ENCODE results near the gene GRB10.

GRB10 gene

DNA sequence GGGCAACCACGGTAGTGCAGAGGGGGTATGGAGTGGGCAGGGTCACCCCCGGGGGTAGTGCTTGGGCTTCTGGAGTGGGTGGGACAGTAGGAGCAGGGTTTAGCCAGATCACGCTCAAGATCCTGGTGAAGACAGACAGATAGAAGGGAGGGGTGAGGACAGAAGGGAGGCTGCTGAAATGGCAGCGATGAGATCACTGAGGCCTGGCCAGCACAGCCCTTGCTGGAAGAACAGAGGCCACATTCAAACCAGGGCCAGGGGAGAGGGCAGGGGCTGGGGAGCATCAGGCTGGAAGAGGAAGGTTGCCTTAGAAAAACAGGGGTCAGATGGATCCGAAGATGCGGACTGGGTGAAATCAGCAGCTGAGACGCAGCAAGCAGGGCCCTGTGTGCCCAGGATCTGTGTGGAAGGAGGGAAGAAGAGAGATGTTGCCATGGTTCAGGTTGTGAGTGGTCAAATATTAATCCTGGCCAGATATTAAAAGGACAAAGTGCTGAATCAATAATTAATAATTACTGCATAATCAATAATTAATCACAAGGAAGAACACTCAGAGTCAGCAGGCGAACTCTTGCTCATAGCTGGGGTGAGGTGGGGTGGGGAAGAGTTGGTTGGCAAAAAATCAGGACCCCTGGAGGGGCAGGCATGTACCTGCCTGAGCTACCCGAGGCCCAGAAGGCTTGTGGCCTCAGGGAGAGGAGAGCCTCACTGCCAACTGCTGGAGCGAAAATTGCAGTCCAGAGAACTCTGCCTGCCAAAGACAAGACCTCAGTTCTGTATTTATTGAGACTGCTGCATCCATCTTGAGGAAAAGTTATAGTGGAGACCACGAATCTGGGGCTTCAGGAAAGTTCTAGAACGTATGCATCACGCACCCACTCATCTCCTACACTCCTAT is 105.7 kb downstream of the GRB10 start:
- Histone ChIP-seq H4K20me1 (ENCODE audit: insufficient read depth) (no peaks in the 10 kb centered on the region), H3K9ac (no peak overlapping the region), H3K4me2 (no peak overlapping the region), H2AFZ (ENCODE audit: low read depth) (no peak overlapping the region), H3K36me3 (ENCODE audit: insufficient read depth) (no peaks in the 10 kb centered on the region), H3K27me3 (ENCODE audit: insufficient read depth, low read depth) (no peaks in the 10 kb centered on the region), H3K4me3 (IDR thresholded peaks at IDR 0.05; ENCODE audit: insufficient read depth, low read depth, low read length) (no peak overlapping the region), H3K27ac (no peak overlapping the region), H3K4me1 (ENCODE audit: low read depth, poor library complexity, severe bottlenecking) (no peaks in the 10 kb centered on the region), H3K79me2 (ENCODE audit: insufficient read depth, low read depth) (no peaks in the 10 kb centered on the region)
- TF ChIP-seq, protein P1, sequence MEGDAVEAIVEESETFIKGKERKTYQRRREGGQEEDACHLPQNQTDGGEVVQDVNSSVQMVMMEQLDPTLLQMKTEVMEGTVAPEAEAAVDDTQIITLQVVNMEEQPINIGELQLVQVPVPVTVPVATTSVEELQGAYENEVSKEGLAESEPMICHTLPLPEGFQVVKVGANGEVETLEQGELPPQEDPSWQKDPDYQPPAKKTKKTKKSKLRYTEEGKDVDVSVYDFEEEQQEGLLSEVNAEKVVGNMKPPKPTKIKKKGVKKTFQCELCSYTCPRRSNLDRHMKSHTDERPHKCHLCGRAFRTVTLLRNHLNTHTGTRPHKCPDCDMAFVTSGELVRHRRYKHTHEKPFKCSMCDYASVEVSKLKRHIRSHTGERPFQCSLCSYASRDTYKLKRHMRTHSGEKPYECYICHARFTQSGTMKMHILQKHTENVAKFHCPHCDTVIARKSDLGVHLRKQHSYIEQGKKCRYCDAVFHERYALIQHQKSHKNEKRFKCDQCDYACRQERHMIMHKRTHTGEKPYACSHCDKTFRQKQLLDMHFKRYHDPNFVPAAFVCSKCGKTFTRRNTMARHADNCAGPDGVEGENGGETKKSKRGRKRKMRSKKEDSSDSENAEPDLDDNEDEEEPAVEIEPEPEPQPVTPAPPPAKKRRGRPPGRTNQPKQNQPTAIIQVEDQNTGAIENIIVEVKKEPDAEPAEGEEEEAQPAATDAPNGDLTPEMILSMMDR (conservative IDR thresholded peaks at IDR 0.05; ENCODE audit: low read depth, low read length) = no peak

DNA sequence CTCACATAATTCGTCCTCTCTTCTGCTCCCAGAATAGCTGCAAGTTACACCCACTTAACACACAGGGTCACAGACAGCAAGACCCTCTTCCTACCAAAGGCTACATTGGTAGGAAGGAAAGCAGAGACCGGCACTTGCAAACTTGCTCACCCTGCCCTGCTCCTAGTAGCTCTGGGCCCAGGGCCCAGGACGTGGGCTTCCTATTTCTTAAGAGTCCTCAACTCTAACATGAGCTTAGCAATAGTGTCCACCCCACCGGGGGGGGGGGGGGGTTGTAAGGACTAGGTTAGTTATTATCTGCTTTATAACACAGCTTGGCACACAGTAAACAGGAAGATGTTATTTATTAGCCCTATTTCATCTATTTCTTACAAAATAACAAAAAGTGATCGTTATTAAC is 106.6 kb downstream of the GRB10 start:
- Histone ChIP-seq H3K27me3 (ENCODE audit: insufficient read depth, low read depth) (no peaks in the 10 kb centered on the region), H3K79me2 (ENCODE audit: insufficient read depth, low read depth) (no peaks in the 10 kb centered on the region), H3K4me3 (IDR thresholded peaks at IDR 0.05; ENCODE audit: insufficient read depth, low read depth, low read length) (no peak overlapping the region), H3K36me3 (ENCODE audit: insufficient read depth) (no peaks in the 10 kb centered on the region), H2AFZ (ENCODE audit: low read depth) (no peak overlapping the region), H3K4me1 (ENCODE audit: low read depth, poor library complexity, severe bottlenecking) (no peaks in the 10 kb centered on the region), H4K20me1 (ENCODE audit: insufficient read depth) (no peaks in the 10 kb centered on the region), H3K4me2 (no peak overlapping the region), H3K27ac (no peak overlapping the region), H3K9ac (no peak overlapping the region)
- TF ChIP-seq, protein P1 (conservative IDR thresholded peaks at IDR 0.05; ENCODE audit: low read depth, low read length) = no peak

DNA sequence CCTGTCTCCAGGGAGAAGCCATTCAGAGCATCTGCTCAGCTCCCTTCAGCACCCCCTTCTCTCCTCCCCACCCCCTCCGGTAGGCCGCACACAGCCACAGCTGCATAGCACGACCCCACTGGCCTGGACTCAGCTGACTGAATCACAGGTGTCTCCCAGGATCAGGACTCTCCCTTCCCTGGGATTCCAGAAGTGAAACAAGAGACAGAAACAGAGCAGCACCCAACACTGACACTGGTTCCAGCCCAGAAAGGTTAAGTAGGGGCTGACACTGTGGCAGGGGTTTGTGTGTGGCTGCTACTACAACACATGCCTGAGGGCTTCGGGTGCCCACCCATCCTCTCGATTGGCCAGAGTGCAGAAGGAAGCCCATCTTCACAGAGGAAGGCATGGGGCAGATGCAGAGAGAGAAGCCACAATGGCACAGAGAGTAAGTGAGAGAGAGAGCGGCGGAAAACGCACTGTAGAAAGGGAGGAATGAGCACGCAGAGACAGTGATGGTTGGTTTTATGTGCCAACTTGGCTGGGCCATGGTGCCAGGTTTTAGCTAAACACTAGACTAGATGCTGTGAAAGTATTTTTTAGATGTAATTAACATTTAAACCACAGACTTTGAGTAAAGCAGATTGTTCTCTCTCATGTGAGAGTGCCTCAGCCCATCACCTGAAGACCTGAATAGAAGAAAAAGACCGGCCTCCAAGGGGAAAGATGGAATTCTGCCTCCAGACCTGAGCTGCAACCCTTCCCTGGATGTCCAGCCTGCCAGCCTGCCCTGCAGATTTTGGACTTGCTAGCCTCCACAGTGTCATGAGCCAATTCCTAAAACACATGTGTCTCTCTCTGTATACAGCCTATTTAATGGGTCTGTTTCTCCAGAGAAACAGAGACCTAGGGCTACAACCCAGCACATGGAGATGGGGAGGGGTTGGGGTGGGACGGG is 107.5 kb downstream of the GRB10 start:
- no peak overlapping the region for H3K4me3 ChIP-seq (IDR thresholded peaks at IDR 0.05; ENCODE audit: insufficient read depth, low read depth, low read length)
- no peak overlapping the region for H3K27ac ChIP-seq
- H2AFZ ChIP-seq (ENCODE audit: low read depth) = no peak overlapping the region
- no peak overlapping the region for H3K9ac ChIP-seq
- no peaks in the 10 kb centered on the region for H3K4me1 ChIP-seq (ENCODE audit: low read depth, poor library complexity, severe bottlenecking)
- H3K27me3 ChIP-seq (ENCODE audit: insufficient read depth, low read depth) = no peaks in the 10 kb centered on the region
- TF ChIP-seq, protein P1 (conservative IDR thresholded peaks at IDR 0.05; ENCODE audit: low read depth, low read length) = no peak
- no peaks in the 10 kb centered on the region for H3K79me2 ChIP-seq (ENCODE audit: insufficient read depth, low read depth)
- no peaks in the 10 kb centered on the region for H3K36me3 ChIP-seq (ENCODE audit: insufficient read depth)
- no peaks in the 10 kb centered on the region for H4K20me1 ChIP-seq (ENCODE audit: insufficient read depth)
- no peak overlapping the region for H3K4me2 ChIP-seq

- no peaks in the 10 kb centered on the region for H3K79me2 ChIP-seq (ENCODE audit: insufficient read depth, low read depth)
- no peaks in the 10 kb centered on the region for H3K36me3 ChIP-seq (ENCODE audit: insufficient read depth)
- H4K20me1 ChIP-seq (ENCODE audit: insufficient read depth) = no peaks in the 10 kb centered on the region
- no peak overlapping the region for H3K9ac ChIP-seq
- no peaks in the 10 kb centered on the region for H3K27me3 ChIP-seq (ENCODE audit: insufficient read depth, low read depth)
- H3K4me2 ChIP-seq = no peak overlapping the region
- no peak overlapping the region for H3K4me3 ChIP-seq (IDR thresholded peaks at IDR 0.05; ENCODE audit: insufficient read depth, low read depth, low read length)
- no peak overlapping the region for H3K27ac ChIP-seq
- TF ChIP-seq, protein P1 (conservative IDR thresholded peaks at IDR 0.05; ENCODE audit: low read depth, low read length) = no peak
- no peaks in the 10 kb centered on the region for H3K4me1 ChIP-seq (ENCODE audit: low read depth, poor library complexity, severe bottlenecking)
- no peak overlapping the region for H2AFZ ChIP-seq (ENCODE audit: low read depth)
Observed at GRCh38 chr7:50674299-50674698, 108.4 kb downstream of the GRB10 start.
